GM12878 (cell line): ENCODE measurements around the gene ESM1. TPM values are rescaled to one million over a fixed set of nuclear protein-coding genes. Genes with fewer than 3 reads are reported as not detected.

Source experiments
- ATAC-seq: fragments of 200-7000 bp; cut with Tn5 transposase; 3 replicates; pipeline ENCODE4 v1.9.1; 2020; ENCODE audit warnings: mild to moderate bottlenecking, moderate library complexity
- BruUV-seq: library from RNA; stranded (reverse); fragments of 400-500 nt; replicated peaks from 2 replicates; lab custom pipeline; 2021; lab: Mats Ljungman, UMichigan
- CTCF ChIA-PET: fragments of 300-600 bp; sonication (Branson Sonifier 250); formaldehyde crosslinking; extraction: SDS; loops from one replicate; lab custom pipeline; 2021; ENCODE audit warnings: inconsistent platforms; lab: Yijun Ruan, JAX
- POLR2A ChIA-PET: fragments of 350-600 bp; formaldehyde crosslinking; extraction: SDS; loops from one replicate; lab custom pipeline; 2021; ENCODE audit warnings: inconsistent platforms; lab: Charles Lee
- RAD21 ChIA-PET: fragments of 300-600 bp; sonication (Branson Sonifier 250); formaldehyde crosslinking; loops from one replicate; lab custom pipeline; 2023; ENCODE audit warnings: antibody characterized with exemption; ENCODE audit not compliant: unreplicated experiment; lab: Charles Lee
- SMC1A ChIA-PET: fragments of 300-600 bp; sonication (Branson Sonifier 250); formaldehyde crosslinking; loops from one replicate; lab custom pipeline; 2023; ENCODE audit not compliant: unreplicated experiment, uncharacterized antibody; lab: Charles Lee
- DNase-seq: peaks from one replicate; pipeline ENCODE4 v3.0.0-alpha.2; 2011; ENCODE audit warnings: low read depth, low spot score
- FAIRE-seq: peaks from 3 replicates; lab custom pipeline; 2011; peaks lifted over from hg19 to GRCh38; lab: Jason Lieb, UNC
- H2AFZ ChIP-seq: 2 replicates; pipeline ENCODE4 v1.6.0; 2011; ENCODE audit warnings: low read depth, low read length, control low read depth; ENCODE audit not compliant: control insufficient read depth
- H3K27ac ChIP-seq: 2 replicates; pipeline ENCODE4 v1.5.1; 2011; ENCODE audit warnings: control low read depth; ENCODE audit not compliant: control insufficient read depth, insufficient read depth
- H3K27me3 ChIP-seq, 2 experiments: replicated peaks in 1 of 2; 2 replicates each; pipeline versions ENCODE4 v1.6.0 to v1.6.1; 2011; ENCODE audit warnings: low read length in 1 of 2; ENCODE audit not compliant: control insufficient read depth in 2 of 2, insufficient read depth in 2 of 2
- H3K36me3 ChIP-seq, 2 experiments: 2 replicates each; pipeline ENCODE4 v1.5.1; 2011; ENCODE audit warnings: low read length in 1 of 2; ENCODE audit not compliant: control insufficient read depth in 2 of 2, insufficient read depth in 2 of 2
- H3K4me1 ChIP-seq: 2 replicates; pipeline ENCODE4 v1.6.1; 2011; ENCODE audit warnings: mild to moderate bottlenecking, low read length, moderate library complexity, mixed read lengths; ENCODE audit not compliant: control insufficient read depth, insufficient read depth
- H3K4me2 ChIP-seq: 2 replicates; pipeline ENCODE4 v1.6.0; 2011; ENCODE audit warnings: control low read depth; ENCODE audit not compliant: control insufficient read depth, insufficient read depth
- H3K4me3 ChIP-seq: fragments of 200-600 bp; sonication (generic); 2 replicates; pipeline ENCODE4 v1.5.1; 2016
- H3K79me2 ChIP-seq: 2 replicates; pipeline ENCODE4 v1.6.0; 2011; ENCODE audit warnings: low read length; ENCODE audit not compliant: control insufficient read depth, insufficient read depth
- H3K9ac ChIP-seq: 2 replicates; pipeline ENCODE4 v1.8.0; 2011; ENCODE audit warnings: low read length, control low read depth, mixed read lengths; ENCODE audit not compliant: control insufficient read depth, insufficient read depth
- H3K9me3 ChIP-seq: replicated peaks from 3 replicates; pipeline ENCODE4 v1.5.1; 2011; ENCODE audit warnings: mild to moderate bottlenecking, low read length; ENCODE audit not compliant: control insufficient read depth, insufficient read depth
- H4K20me1 ChIP-seq: 2 replicates; pipeline ENCODE4 v1.6.0; 2011; ENCODE audit not compliant: control insufficient read depth, insufficient read depth
- CHD2 ChIP-seq: IDR thresholded peaks from 2 replicates; pipeline ENCODE4 v1.6.1; 2011; ENCODE audit warnings: low read depth, low read length, improper control_type of control experiment, borderline replicate concordance
- EGR1 ChIP-seq, 2 experiments: IDR thresholded peaks; 1 replicate in 1 of 2; 2 replicates in 1 of 2; pipeline ENCODE4 v1.6.1; 2011 to 2012; ENCODE audit warnings: low read depth in 2 of 2, low read length in 2 of 2, borderline replicate concordance in 1 of 2, mild to moderate bottlenecking in 1 of 2, moderate library complexity in 1 of 2
- EZH2 ChIP-seq: IDR thresholded peaks from 2 replicates; pipeline ENCODE4 v1.6.1; 2012; ENCODE audit warnings: low read depth, mild to moderate bottlenecking, control low read depth, inconsistent platforms, low read length, borderline replicate concordance; ENCODE audit not compliant: control insufficient read depth
- FOS ChIP-seq: IDR thresholded peaks from 3 replicates; pipeline ENCODE4 v1.6.1; 2011; ENCODE audit warnings: borderline replicate concordance; ENCODE audit not compliant: insufficient read length; ENCODE audit errors: extremely low read depth
- HDAC2 ChIP-seq: fragments of 200-600 bp; sonication (generic); IDR thresholded peaks from 2 replicates; pipeline ENCODE4 v1.6.1; 2017
- IKZF2 ChIP-seq, 2 experiments: fragments of 450-650 bp; IDR thresholded peaks; 2 replicates each; pipeline ENCODE4 v1.6.1; 2017; ENCODE audit warnings: mild to moderate bottlenecking in 2 of 2, moderate library complexity in 2 of 2
- MTA2 ChIP-seq: fragments of 450-650 bp; IDR thresholded peaks from 2 replicates; pipeline ENCODE4 v1.6.1; 2016; ENCODE audit warnings: low read depth, mild to moderate bottlenecking, moderate library complexity
- PML ChIP-seq: IDR thresholded peaks from 2 replicates; pipeline ENCODE4 v1.6.1; 2012; ENCODE audit warnings: low read length, inconsistent platforms
- SIX5 ChIP-seq: IDR thresholded peaks from 2 replicates; pipeline ENCODE4 v1.6.1; 2011; ENCODE audit warnings: mild to moderate bottlenecking, low read depth, low read length, moderate library complexity; ENCODE audit not compliant: severe bottlenecking
- SMC3 ChIP-seq: IDR thresholded peaks from 2 replicates; pipeline ENCODE4 v1.6.1; 2011; ENCODE audit warnings: low read length, improper control_type of control experiment, borderline replicate concordance
- TCF3 ChIP-seq: IDR thresholded peaks from 2 replicates; pipeline ENCODE4 v1.6.1; 2012; ENCODE audit warnings: low read depth, mild to moderate bottlenecking, low read length, borderline replicate concordance; ENCODE audit not compliant: insufficient read depth
- WRNIP1 ChIP-seq: IDR thresholded peaks from 2 replicates; pipeline ENCODE4 v1.6.1; 2011; ENCODE audit warnings: low read depth, low read length, improper control_type of control experiment, borderline replicate concordance
- WGBS: methylation state at CpG from one replicate; pipeline ENCODE4 v1.1.6; 2016; ENCODE audit warnings: low lambda C conversion rate; ENCODE audit not compliant: insufficient replicate concordance, insufficient coverage; ENCODE audit errors: missing lambda C conversion rate; 5-methylcytosine and 5-hydroxymethylcytosine counted together
- in situ Hi-C: fragments of 300-500 bp; cut with MboI; formaldehyde crosslinking; loops from 9 replicates; pipeline ENCODE4 v1.14.3; 2018; ENCODE audit warnings: mixed read lengths
- intact Hi-C: fragments of 100-400 bp; cut with micrococcal nuclease; formaldehyde crosslinking; loops from one replicate; pipeline ENCODE4 v1.14.2; 2022; ENCODE audit not compliant: unreplicated experiment
- polyA plus RNA-seq, 11 experiments: library from polyadenylated mRNA; depleted of rRNA in 4 of 11; unstranded in 6 of 11; stranded (reverse) in 5 of 11; fragments of >200 nt; fragmentation: Nextera tagmentation in 4 of 11; fragmentation: Illumina TruSeq in 1 of 11; extraction: Ambion mirVana in 4 of 11; extraction: Trizol in 1 of 11; gene quantifications; 1 replicate in 1 of 11; 2 replicates in 10 of 11; pipeline versions ENCODE4 v1.2.1 to v1.2.3, GENCODE V29; 2011 to 2016; ENCODE audit warnings: inconsistent platforms in 2 of 11, missing spikeins in 2 of 11, low read depth in 1 of 11
- total RNA-seq, 4 experiments: library from RNA; depleted of rRNA in 3 of 4; stranded (reverse); fragments of >200 nt in 3 of 4; fragmentation: Illumina TruSeq in 1 of 4; extraction: Trizol in 1 of 4; gene quantifications; 2 replicates each; pipeline versions ENCODE4 v1.2.1 to v1.2.3, GENCODE V29; 2013 to 2021
- TF ChIP-seq, protein P1 (sequence below): fragments of 150-350 bp; IDR thresholded peaks from 2 replicates; pipeline ENCODE4 v1.6.1; 2016; ENCODE audit warnings: low read depth, low read length
- TF ChIP-seq, protein P2 (sequence below): fragments of 450-650 bp; IDR thresholded peaks from 2 replicates; pipeline ENCODE4 v1.6.1; 2017; ENCODE audit warnings: low read depth, mild to moderate bottlenecking, moderate library complexity

Gene ESM1
- total and polyA plus RNA-seq, 10 of the 15 experiments (the other 5 are each of a cell fraction or from before 2014, with no cell fraction given): not detected

DNA sequence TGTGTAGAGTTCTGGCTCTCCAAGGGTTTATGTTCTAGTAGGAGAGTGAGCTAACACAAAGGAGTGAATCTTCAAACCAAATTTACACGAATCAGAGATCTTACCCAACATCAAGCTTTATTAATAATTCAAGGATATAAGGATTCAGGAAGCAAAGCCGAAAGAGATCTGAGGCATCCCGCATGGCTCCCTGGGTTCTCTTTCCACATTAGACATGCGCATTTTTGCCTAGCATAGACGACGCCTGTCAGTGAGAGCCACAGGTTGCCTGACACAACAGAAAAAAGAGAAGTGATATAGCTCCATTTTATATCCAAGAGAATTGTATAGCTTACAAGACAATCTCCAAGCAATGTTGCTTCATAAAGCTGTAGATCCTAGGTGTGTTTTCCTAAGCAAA lies 52.6 kb downstream of the ESM1 start (continued):
- no peak for TF ChIP-seq HDAC2

DNA sequence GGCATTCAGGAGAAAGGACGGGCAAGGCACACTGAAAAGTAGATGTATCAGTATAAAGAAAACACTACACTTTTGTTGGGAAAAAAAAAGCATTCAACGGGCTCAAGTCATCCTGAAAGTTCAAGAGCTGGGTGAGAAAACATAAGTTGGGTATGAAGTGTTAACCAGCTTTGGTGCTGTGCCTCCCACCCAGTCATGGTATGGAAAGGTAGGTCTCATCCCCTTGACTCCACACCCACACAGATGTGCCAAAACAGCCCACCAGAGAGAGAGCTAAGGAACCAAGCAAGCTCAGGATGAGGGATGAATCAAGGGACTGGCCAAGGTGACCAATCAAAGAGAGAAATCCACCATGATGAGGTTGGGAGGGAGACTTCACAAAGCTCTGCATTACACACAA lies 54.7 kb downstream of the ESM1 start:
- ChIA-PET SMC1A (no interaction called here), RAD21 (no interaction called here), POLR2A (no interaction called here), CTCF (interaction anchor here (1.9 kb wide), 1 partner anchor 12 kb away, joined by 12 read pairs; no protein-coding TSS in a partner anchor)
- Histone ChIP-seq H3K4me2 (no peak overlapping the region), H3K27me3 (no peaks in the 10 kb centered on the region; a peak in 1 of 4 replicates), H3K9me3 (no peaks in the 10 kb centered on the region; the same call in 2 of the 3 replicates), H3K4me3 (no peak overlapping the region), H3K4me1 (no peaks in the 10 kb centered on the region), H3K79me2 (no peaks in the 10 kb centered on the region), H3K36me3 (no peaks in the 10 kb centered on the region), H2AFZ (no peak overlapping the region), H3K27ac (no peak overlapping the region), H3K9ac (no peak overlapping the region), H4K20me1 (no peaks in the 10 kb centered on the region)
- TF ChIP-seq, protein P1, sequence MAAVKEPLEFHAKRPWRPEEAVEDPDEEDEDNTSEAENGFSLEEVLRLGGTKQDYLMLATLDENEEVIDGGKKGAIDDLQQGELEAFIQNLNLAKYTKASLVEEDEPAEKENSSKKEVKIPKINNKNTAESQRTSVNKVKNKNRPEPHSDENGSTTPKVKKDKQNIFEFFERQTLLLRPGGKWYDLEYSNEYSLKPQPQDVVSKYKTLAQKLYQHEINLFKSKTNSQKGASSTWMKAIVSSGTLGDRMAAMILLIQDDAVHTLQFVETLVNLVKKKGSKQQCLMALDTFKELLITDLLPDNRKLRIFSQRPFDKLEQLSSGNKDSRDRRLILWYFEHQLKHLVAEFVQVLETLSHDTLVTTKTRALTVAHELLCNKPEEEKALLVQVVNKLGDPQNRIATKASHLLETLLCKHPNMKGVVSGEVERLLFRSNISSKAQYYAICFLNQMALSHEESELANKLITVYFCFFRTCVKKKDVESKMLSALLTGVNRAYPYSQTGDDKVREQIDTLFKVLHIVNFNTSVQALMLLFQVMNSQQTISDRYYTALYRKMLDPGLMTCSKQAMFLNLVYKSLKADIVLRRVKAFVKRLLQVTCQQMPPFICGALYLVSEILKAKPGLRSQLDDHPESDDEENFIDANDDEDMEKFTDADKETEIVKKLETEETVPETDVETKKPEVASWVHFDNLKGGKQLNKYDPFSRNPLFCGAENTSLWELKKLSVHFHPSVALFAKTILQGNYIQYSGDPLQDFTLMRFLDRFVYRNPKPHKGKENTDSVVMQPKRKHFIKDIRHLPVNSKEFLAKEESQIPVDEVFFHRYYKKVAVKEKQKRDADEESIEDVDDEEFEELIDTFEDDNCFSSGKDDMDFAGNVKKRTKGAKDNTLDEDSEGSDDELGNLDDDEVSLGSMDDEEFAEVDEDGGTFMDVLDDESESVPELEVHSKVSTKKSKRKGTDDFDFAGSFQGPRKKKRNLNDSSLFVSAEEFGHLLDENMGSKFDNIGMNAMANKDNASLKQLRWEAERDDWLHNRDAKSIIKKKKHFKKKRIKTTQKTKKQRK: no peak
- no peak for TF ChIP-seq WRNIP1
- no peak for TF ChIP-seq FOS
- TF ChIP-seq SIX5: no peak
- no peak for TF ChIP-seq SMC3
- TF ChIP-seq TCF3: no peak
- TF ChIP-seq EZH2: no peak
- TF ChIP-seq EGR1 (IDR thresholded peaks at IDR 0.05; ENCODE audit: borderline replicate concordance in 1 of 2, low read depth in 2 of 2, low read length in 2 of 2): no peak
- TF ChIP-seq, protein P2, sequence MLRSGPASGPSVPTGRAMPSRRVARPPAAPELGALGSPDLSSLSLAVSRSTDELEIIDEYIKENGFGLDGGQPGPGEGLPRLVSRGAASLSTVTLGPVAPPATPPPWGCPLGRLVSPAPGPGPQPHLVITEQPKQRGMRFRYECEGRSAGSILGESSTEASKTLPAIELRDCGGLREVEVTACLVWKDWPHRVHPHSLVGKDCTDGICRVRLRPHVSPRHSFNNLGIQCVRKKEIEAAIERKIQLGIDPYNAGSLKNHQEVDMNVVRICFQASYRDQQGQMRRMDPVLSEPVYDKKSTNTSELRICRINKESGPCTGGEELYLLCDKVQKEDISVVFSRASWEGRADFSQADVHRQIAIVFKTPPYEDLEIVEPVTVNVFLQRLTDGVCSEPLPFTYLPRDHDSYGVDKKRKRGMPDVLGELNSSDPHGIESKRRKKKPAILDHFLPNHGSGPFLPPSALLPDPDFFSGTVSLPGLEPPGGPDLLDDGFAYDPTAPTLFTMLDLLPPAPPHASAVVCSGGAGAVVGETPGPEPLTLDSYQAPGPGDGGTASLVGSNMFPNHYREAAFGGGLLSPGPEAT: no peak
- TF ChIP-seq MTA2: no peak
- TF ChIP-seq PML: no peak
- TF ChIP-seq IKZF2 (IDR thresholded peaks at IDR 0.05): no peak
- TF ChIP-seq CHD2: no peak
- in situ Hi-C loops: no loop called here
- DNase-seq (no peak), FAIRE-seq (no peak), ATAC-seq (no peak)
- no TSS peak for BruUV-seq
- intact Hi-C loops: no loop called here
- 17% methylated on average over 2 of the region's 2 CpGs for WGBS
